PC-9 (cell line): ENCODE data around the gene KIF3C. TPM values are rescaled to one million over a fixed set of nuclear protein-coding genes. Genes with fewer than 3 reads are reported as not detected.

Experiments used
- BruUV-seq: library from RNA; stranded (reverse); fragments of 400-500 nt; replicated peaks from 2 replicates; lab custom pipeline; 2021; lab: Mats Ljungman, UMichigan
- CTCF ChIA-PET: fragments of 300-600 bp; sonication (Branson Sonifier 250); formaldehyde crosslinking; loops from one replicate; lab custom pipeline; 2022; ENCODE audit warnings: antibody characterized with exemption; lab: Charles Lee
- POLR2A ChIA-PET: fragments of 300-600 bp; sonication (Branson Sonifier 250); formaldehyde crosslinking; loops from one replicate; lab custom pipeline; 2022; ENCODE audit warnings: antibody characterized with exemption; ENCODE audit not compliant: unreplicated experiment; lab: Charles Lee
- DNase-seq, 2 experiments: peaks; one replicate each; pipeline versions ENCODE4 v3.0.0 to v3.0.0-alpha.2; 2015 to 2022; ENCODE audit warnings: mixed read lengths in 1 of 2
- H2AFZ ChIP-seq: fragments of 200-600 bp; sonication (generic); 2 replicates; pipeline ENCODE4 v1.8.1; 2017; ENCODE audit warnings: antibody characterized with exemption
- H3F3A ChIP-seq: fragments of 200-600 bp; sonication (generic); 2 replicates; pipeline ENCODE4 v1.8.1; 2017; ENCODE audit warnings: antibody characterized with exemption, mild to moderate bottlenecking, low read depth; ENCODE audit not compliant: insufficient read depth
- H3K27ac ChIP-seq: fragments of 200-600 bp; sonication (generic); 2 replicates; pipeline ENCODE4 v1.6.1; 2016; ENCODE audit warnings: mixed run types
- H3K27me3 ChIP-seq: fragments of 200-600 bp; sonication (generic); 2 replicates; pipeline ENCODE4 v1.6.1; 2016; ENCODE audit warnings: low read depth, mixed run types; ENCODE audit not compliant: insufficient read depth
- H3K36me3 ChIP-seq: fragments of 200-600 bp; sonication (generic); 2 replicates; pipeline ENCODE4 v1.6.1; 2016; ENCODE audit warnings: low read depth, mixed run types
- H3K4me1 ChIP-seq: fragments of 200-600 bp; sonication (generic); replicated peaks from 2 replicates; pipeline ENCODE4 v1.6.1; 2016; ENCODE audit warnings: mixed run types; ENCODE audit not compliant: insufficient read depth
- H3K4me2 ChIP-seq: fragments of 200-600 bp; sonication (generic); 2 replicates; pipeline ENCODE4 v1.6.1; 2017; ENCODE audit warnings: mixed run types
- H3K4me3 ChIP-seq: fragments of 200-600 bp; sonication (generic); 2 replicates; pipeline ENCODE4 v1.6.1; 2016; ENCODE audit warnings: mixed run types
- H3K79me2 ChIP-seq: fragments of 200-600 bp; sonication (generic); 2 replicates; pipeline ENCODE4 v1.6.1; 2017; ENCODE audit warnings: low read depth, mixed run types
- H3K9me2 ChIP-seq: fragments of 200-600 bp; sonication (generic); 2 replicates; pipeline ENCODE4 v1.8.1; 2017; ENCODE audit warnings: mild to moderate bottlenecking; ENCODE audit not compliant: insufficient read depth
- H3K9me3 ChIP-seq: fragments of 200-600 bp; sonication (generic); 2 replicates; pipeline ENCODE4 v1.8.1; 2016; ENCODE audit warnings: low read depth; ENCODE audit not compliant: insufficient read depth
- H4K20me1 ChIP-seq: fragments of 200-600 bp; sonication (generic); 2 replicates; pipeline ENCODE4 v1.8.1; 2017; ENCODE audit not compliant: insufficient read depth
- EZH2 ChIP-seq: fragments of 200-600 bp; sonication (generic); IDR thresholded peaks from 2 replicates; pipeline ENCODE4 v1.8.0; 2017; ENCODE audit warnings: antibody characterized with exemption, low read depth
- intact Hi-C: fragments of 100-400 bp; cut with micrococcal nuclease; formaldehyde crosslinking; loops from one replicate; pipeline ENCODE4 v1.10.0; 2022; ENCODE audit not compliant: unreplicated experiment
- total RNA-seq: library from RNA; stranded (reverse); gene quantifications from 2 replicates; pipeline ENCODE4 v1.2.3, GENCODE V29; 2021
- TF ChIP-seq, protein P1 (sequence below): fragments of 200-600 bp; sonication (generic); conservative IDR thresholded peaks from 2 replicates; pipeline ENCODE4 v1.6.1; 2017; ENCODE audit warnings: mixed run types, antibody characterized with exemption, mild to moderate bottlenecking, moderate library complexity

KIF3C gene
- total RNA-seq, 1 experiment from 2014 or later = 50.5 TPM

DNA sequence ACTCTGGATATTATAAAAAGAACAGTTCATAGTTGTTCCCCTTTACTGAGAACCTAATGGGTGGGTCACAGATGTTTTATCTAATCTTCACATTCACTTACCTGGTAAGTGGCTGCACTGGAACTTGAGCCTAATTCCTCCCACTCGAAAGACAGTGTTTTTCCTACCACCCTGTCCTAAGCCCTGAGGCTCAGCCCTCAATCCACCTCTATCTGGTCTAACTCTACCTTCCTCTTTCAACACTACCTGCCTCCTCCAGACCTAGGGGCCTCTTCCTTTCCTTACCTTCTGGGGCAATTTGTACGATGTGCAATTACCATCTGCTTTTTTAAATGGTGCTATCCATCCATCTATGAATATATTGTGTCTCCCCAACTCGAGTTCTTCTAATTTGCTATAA lies 9.7 kb upstream of the KIF3C start:
- DNase-seq = no peak
- H2AFZ ChIP-seq = no peak overlapping the region
- no peaks in the 10 kb centered on the region for H3K79me2 ChIP-seq
- H4K20me1 ChIP-seq = no peaks in the 10 kb centered on the region
- H3K9me2 ChIP-seq = no peaks in the 10 kb centered on the region
- BruUV-seq = no TSS peak
- H3K4me1 ChIP-seq = peaks cover 21% of the 10 kb centered on the region
- peaks cover 13% of the 10 kb centered on the region; the same call in 1 of the 2 replicates for H3F3A ChIP-seq
- H3K36me3 ChIP-seq = no peaks in the 10 kb centered on the region
- ChIA-PET CTCF (interaction anchor here (0.6 to 1.1 kb wide), 7 partner anchors 20 to 159 kb away, joined by 3 to 5 read pairs (median 4); no protein-coding TSS in a partner anchor), POLR2A (interaction anchor here (0.6 kb wide), 1 partner anchor 145 kb away, joined by 8 read pairs; no protein-coding TSS in a partner anchor)
- TF ChIP-seq, protein P1, sequence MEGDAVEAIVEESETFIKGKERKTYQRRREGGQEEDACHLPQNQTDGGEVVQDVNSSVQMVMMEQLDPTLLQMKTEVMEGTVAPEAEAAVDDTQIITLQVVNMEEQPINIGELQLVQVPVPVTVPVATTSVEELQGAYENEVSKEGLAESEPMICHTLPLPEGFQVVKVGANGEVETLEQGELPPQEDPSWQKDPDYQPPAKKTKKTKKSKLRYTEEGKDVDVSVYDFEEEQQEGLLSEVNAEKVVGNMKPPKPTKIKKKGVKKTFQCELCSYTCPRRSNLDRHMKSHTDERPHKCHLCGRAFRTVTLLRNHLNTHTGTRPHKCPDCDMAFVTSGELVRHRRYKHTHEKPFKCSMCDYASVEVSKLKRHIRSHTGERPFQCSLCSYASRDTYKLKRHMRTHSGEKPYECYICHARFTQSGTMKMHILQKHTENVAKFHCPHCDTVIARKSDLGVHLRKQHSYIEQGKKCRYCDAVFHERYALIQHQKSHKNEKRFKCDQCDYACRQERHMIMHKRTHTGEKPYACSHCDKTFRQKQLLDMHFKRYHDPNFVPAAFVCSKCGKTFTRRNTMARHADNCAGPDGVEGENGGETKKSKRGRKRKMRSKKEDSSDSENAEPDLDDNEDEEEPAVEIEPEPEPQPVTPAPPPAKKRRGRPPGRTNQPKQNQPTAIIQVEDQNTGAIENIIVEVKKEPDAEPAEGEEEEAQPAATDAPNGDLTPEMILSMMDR = no peak
- TF ChIP-seq EZH2 = no peak
- intact Hi-C loops = loop anchor here (1.0 to 2.0 kb wide), 3 partner anchors 41 to 153 kb away; no protein-coding TSS in a partner anchor
- H3K4me2 ChIP-seq = peak overlapping the region; percentile 61
- H3K4me3 ChIP-seq = no peak overlapping the region
- no peaks in the 10 kb centered on the region for H3K9me3 ChIP-seq
- H3K27ac ChIP-seq = peak overlapping the region; percentile 50
- H3K27me3 ChIP-seq = no peaks in the 10 kb centered on the region

DNA sequence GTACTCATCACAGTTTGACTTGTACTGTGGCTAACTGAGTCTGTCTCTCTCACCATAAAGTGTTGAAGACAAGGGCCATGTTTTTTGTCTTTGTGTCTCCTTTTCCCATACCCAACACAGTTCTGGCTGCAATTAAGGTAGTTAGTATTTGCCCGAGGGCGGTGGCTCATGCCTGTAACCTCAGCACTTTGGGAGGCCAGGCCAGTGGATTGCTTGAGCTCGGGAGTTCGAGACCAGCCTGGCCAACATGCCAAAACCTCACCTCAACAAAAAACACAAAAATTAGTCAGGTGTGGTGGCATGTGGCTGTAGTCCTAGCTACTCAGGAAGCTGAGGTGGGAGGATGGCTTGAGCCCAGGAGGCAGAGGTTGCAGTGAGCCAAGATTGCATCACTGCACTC lies 6.9 kb upstream of the KIF3C start:
- peaks cover 20% of the 10 kb centered on the region; the same call in 1 of the 2 replicates for H3F3A ChIP-seq
- no peaks in the 10 kb centered on the region for H3K9me2 ChIP-seq
- H3K4me2 ChIP-seq = no peak overlapping the region
- no peaks in the 10 kb centered on the region for H3K36me3 ChIP-seq
- no peak for DNase-seq
- H2AFZ ChIP-seq = no peak overlapping the region
- H4K20me1 ChIP-seq = no peaks in the 10 kb centered on the region
- BruUV-seq = no TSS peak
- POLR2A ChIA-PET = no interaction called here
- no peak overlapping the region for H3K4me3 ChIP-seq
- intact Hi-C loops = no loop called here
- no peaks in the 10 kb centered on the region for H3K79me2 ChIP-seq
- CTCF ChIA-PET = interaction anchor here (0.6 kb wide), 1 partner anchor 460 kb away, joined by 5 read pairs; no protein-coding TSS in a partner anchor
- TF ChIP-seq, protein P1 = no peak
- TF ChIP-seq EZH2 = no peak
- no peaks in the 10 kb centered on the region for H3K27me3 ChIP-seq
- H3K27ac ChIP-seq = no peak overlapping the region
- no peaks in the 10 kb centered on the region for H3K9me3 ChIP-seq
- H3K4me1 ChIP-seq = peaks cover 11% of the 10 kb centered on the region

DNA sequence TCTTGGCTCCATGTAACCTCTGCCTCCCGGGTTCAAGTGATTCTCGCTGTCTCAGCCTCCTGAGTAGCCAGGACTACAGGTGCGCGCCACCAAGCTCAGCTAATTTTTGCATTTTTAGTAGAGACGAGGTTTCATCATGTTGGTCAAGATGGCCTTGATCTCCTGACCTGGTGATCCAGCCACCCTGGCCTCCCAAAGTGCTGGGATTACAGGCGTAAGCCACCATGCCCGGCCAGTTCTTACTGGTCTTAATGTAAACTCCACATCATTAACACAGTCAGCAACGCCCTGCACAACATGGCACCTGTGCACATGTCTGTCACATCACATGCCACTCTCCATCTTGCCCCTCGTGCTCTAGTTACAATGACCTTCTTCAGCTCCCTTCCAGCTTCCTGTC lies 5.8 kb upstream of the KIF3C start:
- POLR2A ChIA-PET = no interaction called here
- CTCF ChIA-PET = interaction anchor here (0.5 kb wide), 1 partner anchor 39 kb away, joined by 10 read pairs; no protein-coding TSS in a partner anchor

More for the DNA sequence above, 5.8 kb upstream of the KIF3C start:
- Histone ChIP-seq H3K9me3 (no peaks in the 10 kb centered on the region), H4K20me1 (no peaks in the 10 kb centered on the region), H3F3A (peaks cover 30% of the 10 kb centered on the region), H3K4me2 (no peak overlapping the region), H3K4me3 (no peak overlapping the region), H2AFZ (no peak overlapping the region), H3K36me3 (no peaks in the 10 kb centered on the region), H3K27ac (no peak overlapping the region), H3K9me2 (no peaks in the 10 kb centered on the region), H3K27me3 (no peaks in the 10 kb centered on the region), H3K79me2 (no peaks in the 10 kb centered on the region), H3K4me1 (peaks cover 11% of the 10 kb centered on the region)
- TF ChIP-seq, protein P1 = no peak
- TF ChIP-seq EZH2 = no peak
- no TSS peak for BruUV-seq
- intact Hi-C loops = no loop called here
- no peak for DNase-seq
